BJ (cell line): ENCODE results near the gene GOSR2. TPM values are rescaled to one million over a fixed set of nuclear protein-coding genes. Genes with fewer than 3 reads are reported as not detected.
A peak's percentile ranks its signal among the peaks of the same experiment; 100 is the strongest.

Experiments
- CTCF ChIA-PET: fragments of 350-600 bp; formaldehyde crosslinking; extraction: SDS; loops from one replicate; lab custom pipeline; 2021; ENCODE audit warnings: antibody characterized with exemption, inconsistent platforms; lab: Yijun Ruan, JAX
- POLR2A ChIA-PET: fragments of 300-600 bp; sonication (Branson Sonifier 250); formaldehyde crosslinking; extraction: SDS; loops from one replicate; lab custom pipeline; 2021; ENCODE audit warnings: antibody characterized with exemption; lab: Charles Lee
- DNase-seq: peaks from one replicate; pipeline ENCODE4 v3.0.0-alpha.2; 2011; ENCODE audit warnings: low read depth
- H3K27me3 ChIP-seq: 2 replicates; pipeline ENCODE4 v1.6.0; 2011; ENCODE audit warnings: low read length; ENCODE audit not compliant: control insufficient read depth, insufficient read depth
- H3K36me3 ChIP-seq: 2 replicates; pipeline ENCODE4 v1.5.1; 2011; ENCODE audit warnings: low read length; ENCODE audit not compliant: control insufficient read depth, insufficient read depth
- H3K4me3 ChIP-seq: 2 replicates; pipeline ENCODE4 v1.5.1; 2011; ENCODE audit warnings: low read depth, mild to moderate bottlenecking, control low read depth, low read length
- CTCF ChIP-seq: IDR thresholded peaks from 2 replicates; pipeline ENCODE4 v1.5.1; 2011; ENCODE audit warnings: low read depth, mild to moderate bottlenecking, control low read depth, inconsistent platforms, low read length, moderate library complexity; ENCODE audit not compliant: insufficient read depth
- polyA plus RNA-seq: library from polyadenylated mRNA; depleted of rRNA; stranded (reverse); fragments of >200 nt; gene quantifications from 2 replicates; pipeline ENCODE4 v1.2.3, GENCODE V29; 2011

The GOSR2 gene
- polyA plus RNA-seq, 1 experiment = 72.8 TPM

DNA sequence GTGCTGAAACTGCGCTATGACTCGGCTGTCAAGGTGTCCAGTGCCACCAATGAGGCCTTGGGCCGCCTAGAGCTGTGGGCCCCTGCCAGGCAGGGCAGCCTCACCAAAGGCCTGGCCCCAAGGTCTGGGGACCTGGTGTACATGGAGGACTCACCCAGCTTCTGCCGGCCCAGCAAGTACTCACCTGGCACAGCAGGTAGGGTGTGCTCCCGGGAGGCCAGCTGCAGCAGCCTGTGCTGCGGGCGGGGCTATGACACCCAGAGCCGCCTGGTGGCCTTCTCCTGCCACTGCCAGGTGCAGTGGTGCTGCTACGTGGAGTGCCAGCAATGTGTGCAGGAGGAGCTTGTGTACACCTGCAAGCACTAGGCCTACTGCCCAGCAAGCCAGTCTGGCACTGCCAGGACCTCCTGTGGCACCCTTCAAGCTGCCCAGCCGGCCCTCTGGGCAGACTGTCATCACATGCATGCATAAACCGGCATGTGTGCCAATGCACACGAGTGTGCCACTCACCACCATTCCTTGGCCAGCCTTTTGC, 46.5 kb upstream of the GOSR2 start:
- POLR2A ChIA-PET = no interaction called here
- no peak for DNase-seq
- no peak overlapping the region for H3K4me3 ChIP-seq
- no peaks in the 10 kb centered on the region for H3K36me3 ChIP-seq
- H3K27me3 ChIP-seq = peaks cover 8% of the 10 kb centered on the region
- CTCF ChIA-PET = interaction anchor here (0.8 to 3.3 kb wide), 7 partner anchors 8 to 54 kb away, joined by 3 to 17 read pairs (median 4); no protein-coding TSS in a partner anchor
- TF ChIP-seq CTCF = peak; percentile 41; the same call in 1 of the 2 replicates

DNA sequence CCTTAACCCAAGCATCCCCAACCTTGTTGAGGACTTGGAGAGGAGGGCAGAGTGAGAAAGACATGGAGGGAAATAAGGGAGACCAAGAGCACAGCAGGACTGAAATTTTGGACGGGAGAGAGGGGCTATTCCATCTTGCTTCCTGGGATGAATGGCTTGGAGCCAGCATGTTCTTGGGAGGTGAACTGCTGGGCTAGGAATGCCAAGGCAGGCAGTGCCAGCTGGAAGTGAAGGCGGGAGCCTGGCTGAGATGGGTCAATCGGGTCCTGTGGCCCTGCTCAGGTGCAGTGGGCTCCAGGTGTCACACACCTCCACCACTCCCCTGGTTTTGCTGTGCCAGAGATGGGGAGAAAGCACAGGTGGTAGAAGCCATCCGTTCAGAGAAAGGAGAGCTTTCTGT, 46.0 kb upstream of the GOSR2 start:
- POLR2A ChIA-PET = no interaction called here
- no peak for TF ChIP-seq CTCF

GRCh38 chr17:46877466-46877865, 45.5 kb upstream of the GOSR2 start:
- peaks cover 8% of the 10 kb centered on the region for H3K27me3 ChIP-seq
- ChIA-PET POLR2A (no interaction called here), CTCF (interaction anchor here (0.8 to 3.3 kb wide), 4 partner anchors 12 to 53 kb away, joined by 3 to 13 read pairs (median 4); no protein-coding TSS in a partner anchor)
- no peak for DNase-seq
- no peak for TF ChIP-seq CTCF
- H3K4me3 ChIP-seq = no peak overlapping the region
- no peaks in the 10 kb centered on the region for H3K36me3 ChIP-seq

More for the DNA sequence above, 46.0 kb upstream of the GOSR2 start:
- Histone ChIP-seq H3K4me3 (no peak overlapping the region), H3K36me3 (no peaks in the 10 kb centered on the region), H3K27me3 (peaks cover 8% of the 10 kb centered on the region)
- CTCF ChIA-PET = interaction anchor here (0.8 to 3.3 kb wide), 6 partner anchors 12 to 53 kb away, joined by 3 to 17 read pairs (median 4); no protein-coding TSS in a partner anchor
- DNase-seq = no peak

DNA sequence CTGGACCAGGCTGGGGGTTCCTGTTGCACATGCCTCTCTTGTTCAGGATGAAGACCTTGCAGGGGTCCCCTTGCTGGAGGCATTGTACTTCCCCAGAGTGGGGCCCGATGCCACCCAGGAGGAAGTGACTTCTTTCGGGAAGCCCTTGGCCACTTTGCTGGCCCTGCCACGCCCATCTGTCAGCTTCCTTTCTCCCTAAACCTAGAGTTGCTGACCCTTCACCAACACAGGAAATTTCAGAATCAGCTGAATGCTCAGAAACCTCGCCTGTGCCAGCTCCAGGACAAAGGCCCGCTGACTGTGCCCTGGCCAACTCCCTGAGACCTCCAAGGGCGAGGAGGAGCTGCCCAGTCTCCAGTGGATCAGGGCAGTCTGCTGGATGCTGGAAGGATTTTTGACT, 44.9 kb upstream of the GOSR2 start:
- H3K27me3 ChIP-seq = peaks cover 8% of the 10 kb centered on the region
- DNase-seq = no peak
- TF ChIP-seq CTCF = no peak
- ChIA-PET POLR2A (no interaction called here), CTCF (interaction anchor here (1.3 kb wide), 1 partner anchor 12 kb away, joined by 4 read pairs; no protein-coding TSS in a partner anchor)
- H3K36me3 ChIP-seq = no peaks in the 10 kb centered on the region
- H3K4me3 ChIP-seq = no peak overlapping the region

DNA sequence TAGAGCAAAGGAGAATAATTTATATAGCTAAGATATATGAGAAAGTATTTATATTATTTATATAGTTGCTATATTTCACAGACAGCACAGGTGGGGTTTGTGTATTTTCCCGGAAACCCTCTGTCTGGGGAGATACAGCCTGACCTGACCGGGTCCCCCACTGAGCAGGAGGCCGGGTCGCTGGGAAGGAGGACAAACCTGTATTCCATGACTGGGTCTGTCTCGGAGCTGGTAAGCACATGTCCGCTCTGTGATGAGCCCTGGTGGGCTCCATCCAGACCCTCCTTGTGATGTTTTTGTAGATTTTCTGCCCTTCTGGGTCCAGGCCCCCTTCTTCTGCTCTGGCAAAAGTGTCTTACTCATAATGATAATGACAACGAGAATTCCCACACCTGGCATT, 43.9 kb upstream of the GOSR2 start:
- no peak for DNase-seq
- POLR2A ChIA-PET = no interaction called here
- H3K27me3 ChIP-seq = peaks cover 10% of the 10 kb centered on the region
- no peaks in the 10 kb centered on the region for H3K36me3 ChIP-seq
- H3K4me3 ChIP-seq = no peak overlapping the region
- CTCF ChIA-PET = interaction anchor here (0.9 kb wide), 1 partner anchor 9 kb away, joined by 3 read pairs; no protein-coding TSS in a partner anchor
- TF ChIP-seq CTCF = no peak
